RWPE1 (cell line): ENCODE measurements around the gene ADAM12.

Source experiments
- CTCF ChIA-PET: fragments of 350-600 bp; sonication (Branson Sonifier 250); formaldehyde crosslinking; extraction: SDS; loops from one replicate; lab custom pipeline; 2021; lab: Yijun Ruan, JAX
- POLR2A ChIA-PET: fragments of 400-600 bp; formaldehyde crosslinking; extraction: SDS; loops from one replicate; lab custom pipeline; 2020; ENCODE audit warnings: antibody characterized with exemption; ENCODE audit not compliant: low non-redundant PET; lab: Yijun Ruan, JAX
- DNase-seq: peaks from one replicate; pipeline ENCODE4 v3.0.0; 2012; ENCODE audit warnings: low spot score
- H3K27ac ChIP-seq: fragments of 450-650 bp; 2 replicates; pipeline ENCODE4 v1.5.1; 2017
- CTCF ChIP-seq: fragments of 450-650 bp; conservative IDR thresholded peaks from 2 replicates; pipeline ENCODE4 v1.5.1; 2017; ENCODE audit warnings: low read depth, mild to moderate bottlenecking

The ADAM12 gene

GRCh38 chr10:126218778-126219649 lies 169.3 kb downstream of the ADAM12 start:
- no peak overlapping the region for H3K27ac ChIP-seq
- no peak for TF ChIP-seq CTCF
- POLR2A ChIA-PET, result no interaction called here
- no peak for DNase-seq
- CTCF ChIA-PET, result no interaction called here

GRCh38 chr10:126218174-126218573 lies 170.1 kb downstream of the ADAM12 start:
- H3K27ac ChIP-seq, result no peak overlapping the region
- ChIA-PET CTCF (interaction anchor here (0.7 kb wide), 1 partner anchor 916 kb away, joined by 7 read pairs; no protein-coding TSS in a partner anchor), POLR2A (no interaction called here)
- no peak for TF ChIP-seq CTCF
- no peak for DNase-seq

GRCh38 chr10:126216632-126216961 lies 171.7 kb downstream of the ADAM12 start:
- POLR2A ChIA-PET, result no interaction called here
- TF ChIP-seq CTCF, result no peak
- H3K27ac ChIP-seq, result no peak overlapping the region
- CTCF ChIA-PET, result no interaction called here
- no peak for DNase-seq

- H3K27ac ChIP-seq, result no peak overlapping the region
- ChIA-PET POLR2A (no interaction called here), CTCF (interaction anchor here (0.6 kb wide), 1 partner anchor 189 kb away, joined by 3 read pairs; no protein-coding TSS in a partner anchor)
Measured at GRCh38 chr10:126215746-126216631, 172.3 kb downstream of the ADAM12 start.

GRCh38 chr10:126214679-126215078 lies 173.6 kb downstream of the ADAM12 start:
- ChIA-PET POLR2A (no interaction called here), CTCF (no interaction called here)
- DNase-seq, result no peak
- no peak overlapping the region for H3K27ac ChIP-seq
- no peak for TF ChIP-seq CTCF

More at GRCh38 chr10:126215746-126216631, 172.3 kb downstream of the ADAM12 start:
- TF ChIP-seq CTCF, result no peak
- no peak for DNase-seq

- POLR2A ChIA-PET, result no interaction called here
- no peak overlapping the region for H3K27ac ChIP-seq
- TF ChIP-seq CTCF, result no peak
- no peak for DNase-seq
- CTCF ChIA-PET, result no interaction called here
Measured at GRCh38 chr10:126214021-126214420, 174.3 kb downstream of the ADAM12 start.
